Measurements from ENCODE around the gene BPGM.
"Not testable (repeated sequence)": the region's sequence is repeated elsewhere in the genome, so short reads cannot be mapped to it uniquely, and the experiment has no call there.

Gene BPGM

GRCh38 chr7:134640842-134641715, 5.6 kb upstream of the BPGM start:
- TF ChIP-seq, protein P1, sequence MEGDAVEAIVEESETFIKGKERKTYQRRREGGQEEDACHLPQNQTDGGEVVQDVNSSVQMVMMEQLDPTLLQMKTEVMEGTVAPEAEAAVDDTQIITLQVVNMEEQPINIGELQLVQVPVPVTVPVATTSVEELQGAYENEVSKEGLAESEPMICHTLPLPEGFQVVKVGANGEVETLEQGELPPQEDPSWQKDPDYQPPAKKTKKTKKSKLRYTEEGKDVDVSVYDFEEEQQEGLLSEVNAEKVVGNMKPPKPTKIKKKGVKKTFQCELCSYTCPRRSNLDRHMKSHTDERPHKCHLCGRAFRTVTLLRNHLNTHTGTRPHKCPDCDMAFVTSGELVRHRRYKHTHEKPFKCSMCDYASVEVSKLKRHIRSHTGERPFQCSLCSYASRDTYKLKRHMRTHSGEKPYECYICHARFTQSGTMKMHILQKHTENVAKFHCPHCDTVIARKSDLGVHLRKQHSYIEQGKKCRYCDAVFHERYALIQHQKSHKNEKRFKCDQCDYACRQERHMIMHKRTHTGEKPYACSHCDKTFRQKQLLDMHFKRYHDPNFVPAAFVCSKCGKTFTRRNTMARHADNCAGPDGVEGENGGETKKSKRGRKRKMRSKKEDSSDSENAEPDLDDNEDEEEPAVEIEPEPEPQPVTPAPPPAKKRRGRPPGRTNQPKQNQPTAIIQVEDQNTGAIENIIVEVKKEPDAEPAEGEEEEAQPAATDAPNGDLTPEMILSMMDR (IDR thresholded peaks at IDR 0.05; ENCODE audit: low read depth, low read length) = no peak
- DNase-seq = no peak
- H3K9me3 ChIP-seq = no peaks in the 10 kb centered on the region
- peaks cover 12% of the 10 kb centered on the region for H3K27me3 ChIP-seq
- H3K4me3 ChIP-seq (ENCODE audit: low read depth, low read length) = no peak overlapping the region
- no peaks in the 10 kb centered on the region for H3K4me1 ChIP-seq
- H3K36me3 ChIP-seq = no peaks in the 10 kb centered on the region

DNA sequence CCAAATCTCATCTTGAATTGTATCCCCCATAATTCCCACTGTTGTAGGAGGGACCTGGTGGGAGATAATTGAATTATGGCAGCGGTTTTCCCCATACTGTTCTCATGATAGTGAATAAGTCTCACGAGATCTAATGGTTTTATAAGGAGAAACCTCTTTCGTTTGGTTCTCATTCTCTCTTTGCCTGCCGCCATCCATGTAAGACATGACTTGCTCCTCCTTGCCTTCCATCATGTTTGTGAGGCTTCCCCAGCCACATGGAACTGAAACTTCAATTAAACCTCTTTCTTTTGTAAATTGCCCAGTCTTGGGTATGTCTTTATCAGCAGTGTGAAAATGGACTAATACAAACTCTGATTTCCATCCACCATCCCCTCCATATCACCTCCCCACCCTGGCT, 4.7 kb upstream of the BPGM start:
- H3K9me3 ChIP-seq; H3K4me3 ChIP-seq (ENCODE audit: low read depth, low read length); H3K4me1 ChIP-seq; DNase-seq; H3K36me3 ChIP-seq: not testable (repeated sequence)
- peaks cover 12% of the 10 kb centered on the region for H3K27me3 ChIP-seq

DNA sequence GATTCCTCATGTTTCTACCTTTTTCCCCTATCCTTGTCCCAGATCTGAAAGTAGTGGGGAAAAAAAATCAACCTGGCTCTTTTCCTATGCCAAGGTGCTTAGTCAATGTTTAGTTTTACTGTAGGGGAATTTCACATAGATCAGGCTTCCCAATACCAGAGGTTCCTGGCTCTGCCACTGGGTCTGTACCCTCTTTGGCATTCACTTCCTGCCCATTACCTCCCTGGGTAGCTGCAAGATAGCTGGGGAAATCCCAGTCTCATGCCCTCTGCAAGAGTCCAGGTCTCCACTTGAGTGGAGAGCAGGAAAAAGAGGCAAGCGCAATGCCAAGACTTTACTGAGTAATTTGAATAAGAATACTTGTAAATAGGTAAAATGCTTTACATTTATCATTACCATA, 3.5 kb upstream of the BPGM start:
- no peak overlapping the region for H3K4me3 ChIP-seq (ENCODE audit: low read depth, low read length)
- no peaks in the 10 kb centered on the region for H3K36me3 ChIP-seq
- no peaks in the 10 kb centered on the region for H3K9me3 ChIP-seq
- TF ChIP-seq, protein P1 (IDR thresholded peaks at IDR 0.05; ENCODE audit: low read depth, low read length) = no peak
- no peak for DNase-seq
- no peaks in the 10 kb centered on the region for H3K4me1 ChIP-seq
- peaks cover 10% of the 10 kb centered on the region for H3K27me3 ChIP-seq

DNA sequence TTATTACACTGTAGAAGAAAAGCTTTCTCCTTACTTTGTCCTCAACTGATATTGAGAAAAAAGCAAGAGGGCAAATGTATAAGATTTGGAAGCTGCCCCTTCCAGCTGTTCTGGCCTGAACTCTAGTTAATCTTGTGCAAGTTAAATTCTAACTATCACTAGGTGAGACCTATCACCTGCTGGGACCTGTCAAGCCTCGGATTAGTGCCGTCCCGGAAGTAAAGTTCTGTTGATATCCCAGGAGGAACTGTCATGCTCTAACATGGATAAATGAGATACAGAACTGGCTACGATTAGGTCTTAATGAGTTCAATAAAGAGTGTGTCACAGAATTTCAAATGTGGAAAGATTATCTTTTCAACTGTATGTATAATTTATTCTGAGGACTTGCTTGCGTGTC, 1.2 kb upstream of the BPGM start:
- H3K4me3 ChIP-seq (ENCODE audit: low read depth, low read length) = peak overlapping the region; percentile 84
- no peaks in the 10 kb centered on the region for H3K9me3 ChIP-seq
- no peak for DNase-seq
- H3K27me3 ChIP-seq = peaks cover 4% of the 10 kb centered on the region; the same call in 1 of the 2 replicates
- no peaks in the 10 kb centered on the region for H3K4me1 ChIP-seq
- TF ChIP-seq, protein P1 (IDR thresholded peaks at IDR 0.05; ENCODE audit: low read depth, low read length) = no peak
- no peaks in the 10 kb centered on the region for H3K36me3 ChIP-seq

DNA sequence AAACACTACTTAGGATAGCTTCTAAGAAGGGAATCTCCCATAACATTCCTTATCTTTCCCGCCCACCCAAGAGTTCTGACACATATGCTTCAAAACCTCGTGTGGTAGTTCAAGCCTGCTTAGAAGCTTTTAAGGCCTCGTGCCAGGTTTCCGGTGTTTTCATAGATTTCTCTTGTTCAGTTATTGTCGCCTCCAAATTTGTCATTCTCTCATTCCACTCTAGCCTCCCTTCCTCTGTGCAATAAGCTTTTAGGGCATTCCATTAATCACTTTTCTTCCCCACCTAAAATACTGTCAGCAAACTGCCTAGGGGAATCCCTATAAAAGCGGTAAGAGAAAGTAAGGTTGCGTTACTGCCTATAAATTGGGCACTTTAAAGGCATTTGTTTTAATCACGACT, 718 bp upstream of the BPGM start:
- TF ChIP-seq, protein P1 (IDR thresholded peaks at IDR 0.05; ENCODE audit: low read depth, low read length) = no peak
- Histone ChIP-seq H3K9me3 (no peaks in the 10 kb centered on the region), H3K4me3 (ENCODE audit: low read depth, low read length) (peak overlapping the region; percentile 84), H3K4me1 (no peaks in the 10 kb centered on the region), H3K36me3 (no peaks in the 10 kb centered on the region), H3K27me3 (peaks cover 3% of the 10 kb centered on the region; the same call in 1 of the 2 replicates)
- DNase-seq = no peak

DNA sequence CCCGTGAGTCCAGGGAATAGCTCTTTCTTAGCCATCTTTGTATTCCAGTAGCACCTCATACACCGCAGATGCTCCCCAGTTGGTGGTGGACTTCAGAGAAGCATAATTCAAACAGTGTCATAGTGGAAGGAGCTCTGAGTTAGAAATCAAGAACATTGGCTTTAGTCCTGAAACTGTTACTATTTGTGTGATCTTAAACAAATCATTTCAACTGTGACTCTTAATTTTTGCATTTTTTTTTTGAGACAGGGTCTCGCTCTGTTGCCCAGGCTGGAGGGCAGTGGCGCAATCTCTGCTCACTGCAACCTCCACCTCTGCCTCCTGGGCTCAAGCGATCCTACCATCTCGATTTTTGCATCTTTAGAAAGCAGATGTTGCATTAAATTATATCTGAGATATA, 1.8 kb downstream of the BPGM start:
- Histone ChIP-seq H3K36me3 (no peaks in the 10 kb centered on the region), H3K4me3 (ENCODE audit: low read depth, low read length) (no peak overlapping the region), H3K9me3 (no peaks in the 10 kb centered on the region), H3K27me3 (no peaks in the 10 kb centered on the region), H3K4me1 (no peaks in the 10 kb centered on the region)
- TF ChIP-seq, protein P1 (IDR thresholded peaks at IDR 0.05; ENCODE audit: low read depth, low read length) = no peak
- no peak for DNase-seq

Data from BE2C (cell line).